Tibial nerve (tissue), 4 donors: ENCODE data around the gene PLAC1.

Source experiments
- CTCF ChIP-seq, 5 experiments: fragments of 200-600 bp in 3 of 5; fragments of 450-650 bp in 2 of 5; sonication (generic) in 3 of 5; IDR thresholded peaks; one replicate each; pipeline ENCODE4 v1.5.1; 2016 to 2019; ENCODE audit warnings: antibody characterized with exemption in 5 of 5, mild to moderate bottlenecking in 3 of 5, moderate library complexity in 2 of 5
- EP300 ChIP-seq, 2 donors: sonication (generic); formaldehyde crosslinking; IDR thresholded peaks; one replicate each; pipeline ENCODE4 v1.6.1; 2017; ENCODE audit warnings: antibody characterized with exemption in 2 of 2, mild to moderate bottlenecking in 1 of 2
- POLR2A ChIP-seq, 2 donors: fragments of 450-650 bp; IDR thresholded peaks; one replicate each; pipeline ENCODE4 v1.6.1; 2017; ENCODE audit warnings: antibody characterized with exemption in 2 of 2, mild to moderate bottlenecking in 2 of 2, moderate library complexity in 2 of 2

GRCh38 chrX:134552351-134552750, 105.9 kb downstream of the PLAC1 start:
- no peak for TF ChIP-seq CTCF (IDR thresholded peaks at IDR 0.05)
- no peak for TF ChIP-seq POLR2A (IDR thresholded peaks at IDR 0.05)
- TF ChIP-seq EP300 (IDR thresholded peaks at IDR 0.05): no peak
